ENCODE results near the gene PRRC2B.

- TF ChIP-seq CTCF (IDR thresholded peaks at IDR 0.05) = no peak
- TF ChIP-seq POLR2A (IDR thresholded peaks at IDR 0.05) = no peak
Measured at GRCh38 chr9:131520503-131520902, 126.6 kb downstream of the PRRC2B start.

Measured in testis (tissue), 2 donors.